ENCODE measurements around the gene CSRP3.

CSRP3 gene

GRCh38 chr11:19134004-19134403, 67.8 kb downstream of the CSRP3 start:
- DNase-seq (ENCODE audit: extremely low read depth in 1 of 2, low read depth in 1 of 2), result no peak

All from activated CD8-positive, alpha-beta memory T cell treated with anti-CD3 and anti-CD28 coated beads for 1 hour (primary cell).